Measurements from ENCODE around the gene AFF3. TPM values are rescaled to one million over a fixed set of nuclear protein-coding genes. Genes with fewer than 3 reads are reported as not detected.

The AFF3 gene
- total and polyA plus RNA-seq, 2 of the 4 experiments (the other 2 are of a cell fraction): 12.9 to 14.3 TPM

DNA sequence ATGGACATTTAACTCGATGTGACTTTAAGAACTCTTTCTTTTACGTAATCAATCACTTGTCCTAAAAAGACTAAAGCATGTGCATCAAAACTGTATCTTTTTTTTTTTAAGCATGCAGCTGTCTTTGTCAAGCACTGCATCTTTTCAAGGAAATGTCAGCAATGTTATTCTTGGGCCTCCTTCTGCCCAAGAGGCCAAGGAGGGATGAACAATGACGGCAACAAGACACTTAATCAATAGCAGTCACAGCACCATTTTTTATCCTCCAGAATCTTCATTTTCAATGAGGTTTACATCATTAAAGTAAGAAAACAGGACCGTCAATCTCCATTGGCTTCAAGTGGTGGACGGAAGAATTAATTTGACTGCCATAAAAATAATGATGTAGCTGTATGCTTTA, 253.8 kb downstream of the AFF3 start:
- Histone ChIP-seq H3K9ac (ENCODE audit: low read depth, low read length) (no peak overlapping the region), H3K4ac (ENCODE audit: low read depth, low read length) (no peak overlapping the region), H3K4me3 (ENCODE audit: insufficient read depth, low read depth, low read length) (no peak overlapping the region), H3K4me1 (ENCODE audit: control insufficient read depth, insufficient read depth, low read length) (peaks cover 5% of the 10 kb centered on the region), H3K9me1 (ENCODE audit: insufficient read depth, low read length) (peaks cover 7% of the 10 kb centered on the region), H3K56ac (ENCODE audit: extremely low read depth, insufficient read depth, low read length) (no peak overlapping the region), H3K9me3 (ENCODE audit: control insufficient read depth, insufficient read depth, low read length) (no peaks in the 10 kb centered on the region), H3K79me1 (ENCODE audit: low read depth in 1 of 2, low read length in 2 of 2) (peaks cover 2 to 23% of the 10 kb centered on the region in 2 experiments; a peak in 2 of 4 replicates), H4K20me1 (ENCODE audit: insufficient read depth, low read length) (no peaks in the 10 kb centered on the region), H3K14ac (replicated peaks; ENCODE audit: low read depth, low read length) (no peak overlapping the region), H4K5ac (ENCODE audit: low read depth, low read length) (no peak overlapping the region), H3K27me3 (ENCODE audit: control insufficient read depth, insufficient read depth, low read length) (no peaks in the 10 kb centered on the region), H3K4me2 (ENCODE audit: low read depth, low read length) (no peak overlapping the region), H2BK20ac (ENCODE audit: low read depth, low read length) (no peak overlapping the region), H3K36me3 (ENCODE audit: control insufficient read depth, insufficient read depth, low read length) (peaks cover 2% of the 10 kb centered on the region; the same call in 1 of the 2 replicates), H2AK5ac (ENCODE audit: low read depth, low read length) (no peak overlapping the region), H2BK5ac (ENCODE audit: low read depth, low read length, poor library complexity, severe bottlenecking) (no peak overlapping the region), H3K27ac (ENCODE audit: insufficient read depth, low read length) (no peak overlapping the region), H2AFZ (replicated peaks; ENCODE audit: low read length, poor library complexity) (no peak overlapping the region), H2AK9ac (replicated peaks; ENCODE audit: low read depth, low read length, poor library complexity) (no peak overlapping the region), H2BK120ac (ENCODE audit: low read depth, low read length) (no peak overlapping the region), H4K8ac (ENCODE audit: low read depth in 2 of 2, low read length in 2 of 2) (no peak overlapping the region), H2BK15ac (ENCODE audit: low read depth, low read length) (no peak overlapping the region), H3K23ac (ENCODE audit: low read depth, low read length) (no peak overlapping the region), H4K91ac (ENCODE audit: insufficient read depth, low read depth, low read length) (no peak overlapping the region), H3K18ac (ENCODE audit: low read depth, low read length) (no peak overlapping the region)
- no TSS peak for BruUV-seq (replicated peaks)
- ChIA-PET CTCF (no interaction called here), POLR2A (ENCODE audit: unreplicated experiment) (no interaction called here)
- dilution Hi-C loops (cut with HindIII; ENCODE audit: low sequenced_read_pairs, unreplicated experiment) (no loop called here), intact Hi-C loops (cut with micrococcal nuclease) (no loop called here), in situ Hi-C loops (cut with MboI; ENCODE audit: low sequenced_read_pairs) (no loop called here)
- no CpG with 5 or more reads among the region's 5 CpGs for WGBS, 2 experiments (ENCODE audit: extremely low coverage in 2 of 2, insufficient read length in 1 of 2)
- ATAC-seq (ENCODE audit: low read depth): no peak
- TF ChIP-seq BHLHE40 (IDR thresholded peaks at IDR 0.05; ENCODE audit: low read depth, low read length): no peak
- no peak for TF ChIP-seq RCOR1 (IDR thresholded peaks at IDR 0.05; ENCODE audit: insufficient replicate concordance, low read length)
- no peak for TF ChIP-seq MAZ (IDR thresholded peaks at IDR 0.05; ENCODE audit: borderline replicate concordance, low read depth, low read length)
- TF ChIP-seq SMC3 (IDR thresholded peaks at IDR 0.05; ENCODE audit: low read depth, low read length): no peak
- TF ChIP-seq POLR2A (IDR thresholded peaks at IDR 0.05; ENCODE audit: low read depth, low read length): no peak
- no peak for TF ChIP-seq CEBPB (IDR thresholded peaks at IDR 0.05; ENCODE audit: low read depth, low read length)
- TF ChIP-seq, protein P1, sequence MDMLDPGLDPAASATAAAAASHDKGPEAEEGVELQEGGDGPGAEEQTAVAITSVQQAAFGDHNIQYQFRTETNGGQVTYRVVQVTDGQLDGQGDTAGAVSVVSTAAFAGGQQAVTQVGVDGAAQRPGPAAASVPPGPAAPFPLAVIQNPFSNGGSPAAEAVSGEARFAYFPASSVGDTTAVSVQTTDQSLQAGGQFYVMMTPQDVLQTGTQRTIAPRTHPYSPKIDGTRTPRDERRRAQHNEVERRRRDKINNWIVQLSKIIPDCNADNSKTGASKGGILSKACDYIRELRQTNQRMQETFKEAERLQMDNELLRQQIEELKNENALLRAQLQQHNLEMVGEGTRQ (IDR thresholded peaks at IDR 0.05; ENCODE audit: low read depth, low read length): no peak
- TF ChIP-seq CHD1 (IDR thresholded peaks at IDR 0.05; ENCODE audit: low read depth, low read length): no peak
- no peak for DNase-seq

All from IMR-90 (cell line).